ENCODE measurements around the gene RNF112.

The RNF112 gene

GRCh38 chr17:19380481-19381301 lies 30.3 kb upstream of the RNF112 start:
- Histone ChIP-seq H3K4me1 (ENCODE audit: insufficient read depth, low read length, poor library complexity, severe bottlenecking) (peaks cover 11% of the 10 kb centered on the region), H2AFZ (ENCODE audit: low read length) (no peak overlapping the region), H3K4me3 (ENCODE audit: low read length, poor library complexity, severe bottlenecking) (no peak overlapping the region), H3K79me2 (ENCODE audit: insufficient read depth, low read length) (peaks cover 27% of the 10 kb centered on the region), H3K4me2 (ENCODE audit: low read depth, low read length, poor library complexity, severe bottlenecking) (no peak overlapping the region), H3K9me3 (ENCODE audit: insufficient read depth, low read depth, low read length) (no peaks in the 10 kb centered on the region), H3K36me3 (ENCODE audit: insufficient read depth, low read length) (peaks cover 14% of the 10 kb centered on the region; the same call in 1 of the 2 replicates), H3K9ac (ENCODE audit: low read depth, low read length, poor library complexity, severe bottlenecking) (no peak overlapping the region), H3F3A (ENCODE audit: low read depth) (no peaks in the 10 kb centered on the region), H4K20me1 (ENCODE audit: insufficient read depth, low read length, poor library complexity, severe bottlenecking) (no peaks in the 10 kb centered on the region), H3K27me3 (ENCODE audit: insufficient read depth, low read length, poor library complexity, severe bottlenecking) (no peaks in the 10 kb centered on the region), H3K9me2 (replicated peaks; ENCODE audit: low read depth, low read length) (no peaks in the 10 kb centered on the region)
- no peak for TF ChIP-seq EZH2phosphoT487 (IDR thresholded peaks at IDR 0.05; ENCODE audit: borderline replicate concordance)
- TF ChIP-seq CTCF (conservative IDR thresholded peaks at IDR 0.05; ENCODE audit: low read length), result no peak

GRCh38 chr17:19381361-19381740 lies 29.7 kb upstream of the RNF112 start:
- Histone ChIP-seq H3K4me3 (ENCODE audit: low read length, poor library complexity, severe bottlenecking) (no peak overlapping the region), H3K4me2 (ENCODE audit: low read depth, low read length, poor library complexity, severe bottlenecking) (no peak overlapping the region), H3K79me2 (ENCODE audit: insufficient read depth, low read length) (peaks cover 24% of the 10 kb centered on the region), H3F3A (ENCODE audit: low read depth) (no peaks in the 10 kb centered on the region), H3K36me3 (ENCODE audit: insufficient read depth, low read length) (peaks cover 14% of the 10 kb centered on the region; the same call in 1 of the 2 replicates), H3K9ac (ENCODE audit: low read depth, low read length, poor library complexity, severe bottlenecking) (no peak overlapping the region), H3K9me3 (ENCODE audit: insufficient read depth, low read depth, low read length) (no peaks in the 10 kb centered on the region), H3K4me1 (ENCODE audit: insufficient read depth, low read length, poor library complexity, severe bottlenecking) (peaks cover 11% of the 10 kb centered on the region), H3K27me3 (ENCODE audit: insufficient read depth, low read length, poor library complexity, severe bottlenecking) (no peaks in the 10 kb centered on the region), H2AFZ (ENCODE audit: low read length) (no peak overlapping the region), H4K20me1 (ENCODE audit: insufficient read depth, low read length, poor library complexity, severe bottlenecking) (no peaks in the 10 kb centered on the region), H3K9me2 (replicated peaks; ENCODE audit: low read depth, low read length) (no peaks in the 10 kb centered on the region)
- no peak for TF ChIP-seq CTCF (conservative IDR thresholded peaks at IDR 0.05; ENCODE audit: low read length)
- no peak for TF ChIP-seq EZH2phosphoT487 (IDR thresholded peaks at IDR 0.05; ENCODE audit: borderline replicate concordance)

- H3K27me3 ChIP-seq (ENCODE audit: insufficient read depth, low read length, poor library complexity, severe bottlenecking), result no peaks in the 10 kb centered on the region
- no peaks in the 10 kb centered on the region for H3K9me2 ChIP-seq (replicated peaks; ENCODE audit: low read depth, low read length)
- no peaks in the 10 kb centered on the region for H3F3A ChIP-seq (ENCODE audit: low read depth)
- H3K4me3 ChIP-seq (ENCODE audit: low read length, poor library complexity, severe bottlenecking), result no peak overlapping the region
- H3K4me1 ChIP-seq (ENCODE audit: insufficient read depth, low read length, poor library complexity, severe bottlenecking), result peaks cover 10% of the 10 kb centered on the region
- TF ChIP-seq CTCF (conservative IDR thresholded peaks at IDR 0.05; ENCODE audit: low read length), result no peak
- TF ChIP-seq EZH2phosphoT487 (IDR thresholded peaks at IDR 0.05; ENCODE audit: borderline replicate concordance), result no peak
- H3K36me3 ChIP-seq (ENCODE audit: insufficient read depth, low read length), result peaks cover 14% of the 10 kb centered on the region; the same call in 1 of the 2 replicates
- no peaks in the 10 kb centered on the region for H4K20me1 ChIP-seq (ENCODE audit: insufficient read depth, low read length, poor library complexity, severe bottlenecking)
- no peaks in the 10 kb centered on the region for H3K9me3 ChIP-seq (ENCODE audit: insufficient read depth, low read depth, low read length)
- no peak overlapping the region for H3K9ac ChIP-seq (ENCODE audit: low read depth, low read length, poor library complexity, severe bottlenecking)
- H3K4me2 ChIP-seq (ENCODE audit: low read depth, low read length, poor library complexity, severe bottlenecking), result no peak overlapping the region
- H3K79me2 ChIP-seq (ENCODE audit: insufficient read depth, low read length), result peaks cover 24% of the 10 kb centered on the region
- H2AFZ ChIP-seq (ENCODE audit: low read length), result no peak overlapping the region
Measured at GRCh38 chr17:19381741-19382444, 29.1 kb upstream of the RNF112 start.

Measured in Loucy (cell line).